ENCODE measurements around the gene SNRNP70. TPM values are rescaled to one million over a fixed set of nuclear protein-coding genes. Genes with fewer than 3 reads are reported as not detected.
A peak's percentile ranks its signal among the peaks of the same experiment; 100 is the strongest.

SNRNP70 gene
- total and polyA plus RNA-seq, 2 donors (not counting 1 experiment from before 2014, with no cell fraction given): 72.2 to 142 TPM

DNA sequence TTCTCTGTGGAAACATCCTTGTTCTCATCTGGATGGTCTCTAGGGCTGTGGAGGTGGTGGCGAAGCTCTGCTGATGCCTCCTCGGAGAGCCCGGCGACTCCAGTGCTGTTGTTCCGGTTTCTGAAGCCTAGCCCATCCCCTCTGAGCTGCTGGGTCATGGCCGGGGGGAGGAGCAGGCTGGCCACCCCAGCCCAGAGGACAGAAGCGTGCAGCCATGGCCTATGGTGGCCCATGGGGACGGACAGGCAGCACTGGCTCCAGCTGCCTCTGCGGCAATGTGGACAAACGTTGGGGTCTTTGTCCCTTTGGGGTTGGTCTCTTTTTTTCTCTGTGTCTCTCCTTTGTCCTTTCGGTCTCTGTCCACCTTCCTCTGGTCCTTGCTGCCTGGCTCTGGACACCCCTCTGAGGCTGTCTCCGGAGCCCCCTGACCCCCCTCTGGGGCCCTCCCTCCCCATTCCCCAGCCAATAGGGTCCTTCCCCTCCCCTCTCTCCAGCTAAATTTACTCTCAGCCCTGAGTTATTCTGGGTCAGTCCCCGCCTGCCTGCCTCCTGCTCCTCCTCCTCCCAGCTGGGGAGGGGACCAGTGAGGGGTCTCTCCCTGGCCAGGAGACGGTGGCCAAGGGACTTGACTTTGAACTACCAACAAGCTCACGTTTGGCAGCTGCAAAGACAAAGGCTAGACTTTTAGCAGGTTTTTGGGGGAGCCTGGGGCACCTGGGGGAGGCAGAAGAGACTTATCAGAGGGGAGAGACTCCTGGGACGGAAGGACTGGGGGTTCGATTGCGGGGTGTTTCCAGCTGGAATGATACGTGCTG is 70.0 kb downstream of the SNRNP70 start, which contains the start of gene HRC:
TSS of gene HRC (minus strand) at position 392 of the 815 bp plus-strand sequence. CDS start at position 233, 159 bp downstream.
- Histone ChIP-seq H3K27me3 (ENCODE audit: control insufficient read depth, insufficient read depth, low read length) (no peaks in the 10 kb centered on the region), H4K20me1 (ENCODE audit: control insufficient read depth, extremely low read depth, insufficient read depth, low read length) (no peaks in the 10 kb centered on the region), H3K9me3 (ENCODE audit: control insufficient read depth, insufficient read depth, low read depth, low read length) (no peaks in the 10 kb centered on the region), H3K79me2 (ENCODE audit: control insufficient read depth, insufficient read depth, low read length) (no peaks in the 10 kb centered on the region), H3K4me3 (replicated peaks in 1 of 4; ENCODE audit: control extremely low read depth in 1 of 4, insufficient read depth in 1 of 4, low read depth in 3 of 4, low read length in 4 of 4) (no peak within 1 kb of the TSS), H3K36me3 (ENCODE audit: control insufficient read depth, insufficient read depth, low read length) (no peaks in the 10 kb centered on the region), H3K4me1 (ENCODE audit: control insufficient read depth, extremely low read depth, insufficient read depth, low read length) (peaks cover 5% of the 10 kb centered on the region), H3K4me2 (ENCODE audit: extremely low read depth, insufficient read depth, low read length) (no peak within 1 kb of the TSS), H2AFZ (ENCODE audit: low read length) (no peak within 1 kb of the TSS), H3K27ac (ENCODE audit: insufficient read depth, low read length) (no peak within 1 kb of the TSS), H3K9ac (ENCODE audit: insufficient read depth, low read length) (no peak within 1 kb of the TSS)
- no peak for DNase-seq (ENCODE audit: low read depth in 2 of 2)
- TF ChIP-seq EZH2 (IDR thresholded peaks at IDR 0.05; ENCODE audit: low read length, missing control alignments): no peak
- TF ChIP-seq, protein P1, sequence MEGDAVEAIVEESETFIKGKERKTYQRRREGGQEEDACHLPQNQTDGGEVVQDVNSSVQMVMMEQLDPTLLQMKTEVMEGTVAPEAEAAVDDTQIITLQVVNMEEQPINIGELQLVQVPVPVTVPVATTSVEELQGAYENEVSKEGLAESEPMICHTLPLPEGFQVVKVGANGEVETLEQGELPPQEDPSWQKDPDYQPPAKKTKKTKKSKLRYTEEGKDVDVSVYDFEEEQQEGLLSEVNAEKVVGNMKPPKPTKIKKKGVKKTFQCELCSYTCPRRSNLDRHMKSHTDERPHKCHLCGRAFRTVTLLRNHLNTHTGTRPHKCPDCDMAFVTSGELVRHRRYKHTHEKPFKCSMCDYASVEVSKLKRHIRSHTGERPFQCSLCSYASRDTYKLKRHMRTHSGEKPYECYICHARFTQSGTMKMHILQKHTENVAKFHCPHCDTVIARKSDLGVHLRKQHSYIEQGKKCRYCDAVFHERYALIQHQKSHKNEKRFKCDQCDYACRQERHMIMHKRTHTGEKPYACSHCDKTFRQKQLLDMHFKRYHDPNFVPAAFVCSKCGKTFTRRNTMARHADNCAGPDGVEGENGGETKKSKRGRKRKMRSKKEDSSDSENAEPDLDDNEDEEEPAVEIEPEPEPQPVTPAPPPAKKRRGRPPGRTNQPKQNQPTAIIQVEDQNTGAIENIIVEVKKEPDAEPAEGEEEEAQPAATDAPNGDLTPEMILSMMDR (conservative IDR thresholded peaks at IDR 0.05 in 1 of 2, IDR thresholded peaks at IDR 0.05 in 1 of 2; ENCODE audit: low read depth in 1 of 2, low read length in 2 of 2): no peak

DNA sequence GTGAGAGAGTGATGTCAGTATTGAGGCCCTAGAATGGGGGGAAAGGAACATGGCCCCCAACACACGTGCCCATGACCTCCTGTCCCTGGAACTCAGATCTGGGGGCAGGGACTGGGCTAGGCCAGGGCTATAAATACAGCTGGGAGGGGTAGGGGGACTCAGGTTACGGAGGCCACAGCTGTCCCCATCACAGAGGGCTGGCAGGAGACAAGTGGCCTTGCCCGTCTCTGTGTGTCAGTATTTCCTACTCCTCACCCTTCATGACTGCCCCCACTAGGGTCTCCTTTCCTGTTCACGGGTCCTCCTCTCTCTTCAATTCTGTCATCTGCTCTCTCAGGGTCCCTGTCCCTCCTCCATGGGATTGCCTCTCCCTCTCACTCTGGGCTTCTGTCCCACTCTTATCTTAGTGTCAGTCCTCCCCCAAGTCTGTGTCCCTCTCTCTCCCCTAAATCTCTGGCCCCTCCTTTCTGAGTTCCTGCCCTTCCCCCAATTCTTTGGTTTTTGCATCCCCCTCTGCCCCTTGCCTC is 70.6 kb downstream of the SNRNP70 start:
- Histone ChIP-seq H3K4me3 (replicated peaks in 1 of 4; ENCODE audit: control extremely low read depth in 1 of 4, insufficient read depth in 1 of 4, low read depth in 3 of 4, low read length in 4 of 4) (no peak overlapping the region), H3K9me3 (ENCODE audit: control insufficient read depth, insufficient read depth, low read depth, low read length) (no peaks in the 10 kb centered on the region), H3K36me3 (ENCODE audit: control insufficient read depth, insufficient read depth, low read length) (no peaks in the 10 kb centered on the region), H3K79me2 (ENCODE audit: control insufficient read depth, insufficient read depth, low read length) (no peaks in the 10 kb centered on the region), H4K20me1 (ENCODE audit: control insufficient read depth, extremely low read depth, insufficient read depth, low read length) (no peaks in the 10 kb centered on the region), H2AFZ (ENCODE audit: low read length) (no peak overlapping the region), H3K9ac (ENCODE audit: insufficient read depth, low read length) (no peak overlapping the region), H3K4me1 (ENCODE audit: control insufficient read depth, extremely low read depth, insufficient read depth, low read length) (peaks cover 5% of the 10 kb centered on the region), H3K27me3 (ENCODE audit: control insufficient read depth, insufficient read depth, low read length) (no peaks in the 10 kb centered on the region), H3K27ac (ENCODE audit: insufficient read depth, low read length) (no peak overlapping the region), H3K4me2 (ENCODE audit: extremely low read depth, insufficient read depth, low read length) (no peak overlapping the region)
- TF ChIP-seq EZH2 (IDR thresholded peaks at IDR 0.05; ENCODE audit: low read length, missing control alignments): no peak
- TF ChIP-seq, protein P1 (conservative IDR thresholded peaks at IDR 0.05 in 1 of 2, IDR thresholded peaks at IDR 0.05 in 1 of 2; ENCODE audit: low read depth in 1 of 2, low read length in 2 of 2): no peak
- no peak for DNase-seq (ENCODE audit: low read depth in 2 of 2)

DNA sequence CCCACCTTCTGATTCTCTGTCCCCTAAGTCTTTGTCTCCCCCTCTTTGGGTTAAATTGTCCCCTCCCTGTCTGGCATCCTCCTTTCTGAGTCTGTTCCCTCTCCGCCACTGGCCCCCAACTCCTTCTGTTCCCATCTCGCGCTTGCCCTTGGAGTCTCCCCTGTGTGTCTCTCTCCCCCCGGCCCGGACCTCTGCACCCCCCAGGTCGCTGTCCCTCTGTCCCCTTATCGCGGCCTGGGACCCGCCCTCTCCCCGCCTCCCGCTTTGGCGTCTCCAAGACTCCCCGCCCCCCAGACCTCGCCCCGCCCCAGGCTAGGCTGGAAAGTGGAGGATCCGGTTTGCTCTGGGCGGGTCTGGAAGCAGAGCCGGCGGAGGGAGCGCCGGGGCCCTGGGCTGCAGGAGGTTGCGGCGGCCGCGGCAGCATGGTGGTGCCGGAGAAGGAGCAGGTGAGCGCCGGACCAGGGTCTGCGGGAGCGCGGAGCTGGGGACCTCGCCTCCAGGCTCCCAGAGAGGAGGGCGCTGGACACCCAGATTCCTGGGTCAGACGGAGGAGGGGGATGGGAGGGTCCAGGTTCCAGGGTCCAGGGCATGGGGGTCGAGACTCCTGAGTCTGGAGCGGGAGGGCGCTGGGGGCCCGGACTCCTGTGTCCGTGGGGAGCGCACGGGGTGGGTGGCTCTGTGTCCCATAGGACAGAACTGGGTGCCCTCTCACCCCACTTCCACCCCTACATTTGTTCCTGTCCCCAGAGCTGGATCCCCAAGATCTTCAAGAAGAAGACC is 72.4 kb downstream of the SNRNP70 start, which contains the start of gene TRPM4:
TSS of gene TRPM4 (plus strand) at position 348 of the 780 bp plus-strand sequence. CDS start at position 423, 75 bp downstream.
- H2AFZ ChIP-seq (ENCODE audit: low read length): peak within 1 kb of the TSS; percentile 62
- DNase-seq (ENCODE audit: low read depth in 2 of 2): peak; percentile 67 to 68

More for the DNA sequence above, 72.4 kb downstream of the SNRNP70 start, which contains the start of gene TRPM4:
- H3K4me3 ChIP-seq (replicated peaks in 1 of 4; ENCODE audit: control extremely low read depth in 1 of 4, insufficient read depth in 1 of 4, low read depth in 3 of 4, low read length in 4 of 4): peak within 1 kb of the TSS; percentile 78 to 97 (median 93)
- H3K27ac ChIP-seq (ENCODE audit: insufficient read depth, low read length): peak within 1 kb of the TSS; percentile 58
- no peaks in the 10 kb centered on the region for H3K27me3 ChIP-seq (ENCODE audit: control insufficient read depth, insufficient read depth, low read length)
- H3K9me3 ChIP-seq (ENCODE audit: control insufficient read depth, insufficient read depth, low read depth, low read length): no peaks in the 10 kb centered on the region
- H3K79me2 ChIP-seq (ENCODE audit: control insufficient read depth, insufficient read depth, low read length): no peaks in the 10 kb centered on the region
- peaks cover 5% of the 10 kb centered on the region for H3K4me1 ChIP-seq (ENCODE audit: control insufficient read depth, extremely low read depth, insufficient read depth, low read length)
- no peaks in the 10 kb centered on the region for H3K36me3 ChIP-seq (ENCODE audit: control insufficient read depth, insufficient read depth, low read length)
- H3K9ac ChIP-seq (ENCODE audit: insufficient read depth, low read length): peak within 1 kb of the TSS; percentile 69
- TF ChIP-seq, protein P1 (conservative IDR thresholded peaks at IDR 0.05 in 1 of 2, IDR thresholded peaks at IDR 0.05 in 1 of 2; ENCODE audit: low read depth in 1 of 2, low read length in 2 of 2): no peak
- TF ChIP-seq EZH2 (IDR thresholded peaks at IDR 0.05; ENCODE audit: low read length, missing control alignments): no peak
- H4K20me1 ChIP-seq (ENCODE audit: control insufficient read depth, extremely low read depth, insufficient read depth, low read length): no peaks in the 10 kb centered on the region
- H3K4me2 ChIP-seq (ENCODE audit: extremely low read depth, insufficient read depth, low read length): peak within 1 kb of the TSS; percentile 88
